A549 (cell line): ENCODE measurements around the gene PADI4.

ENCODE experiments used
- CTCF ChIP-seq: fragments of >200 bp; sonication (Bioruptor Twin); formaldehyde crosslinking; IDR thresholded peaks from 3 replicates; pipeline ENCODE4 v1.5.1; 2016
- HOXB13 ChIP-seq: fragments of 250-450 bp; sonication (Bioruptor Pico); IDR thresholded peaks from 2 replicates; pipeline ENCODE4 v1.5.0; 2020; ENCODE audit warnings: low read depth, mild to moderate bottlenecking, moderate library complexity
- MAX ChIP-seq: IDR thresholded peaks from 2 replicates; pipeline ENCODE4 v1.6.1; 2012
- MAZ ChIP-seq: fragments of 150-350 bp; IDR thresholded peaks from 2 replicates; pipeline ENCODE4 v1.6.1; 2014; ENCODE audit warnings: antibody characterized with exemption, low read depth, low read length, borderline replicate concordance
- RAD21 ChIP-seq, 2 experiments: fragments of >200 bp in 1 of 2; sonication (Bioruptor Twin) in 1 of 2; formaldehyde crosslinking in 1 of 2; IDR thresholded peaks in 1 of 2; conservative IDR thresholded peaks in 1 of 2; 2 replicates in 1 of 2; 3 replicates in 1 of 2; pipeline ENCODE4 v1.6.1; 2012 to 2018; ENCODE audit warnings: inconsistent platforms in 1 of 2
- RFX5 ChIP-seq: fragments of 450-650 bp; IDR thresholded peaks from 2 replicates; pipeline ENCODE4 v1.7.1; 2014; ENCODE audit warnings: antibody characterized with exemption, mild to moderate bottlenecking, moderate library complexity
- SMC3 ChIP-seq: fragments of >200 bp; sonication (Bioruptor Twin); formaldehyde crosslinking; IDR thresholded peaks from 3 replicates; pipeline ENCODE4 v1.6.1; 2018; ENCODE audit warnings: inconsistent platforms
- TF ChIP-seq, protein P1 (sequence below): fragments of >200 bp; sonication (Bioruptor Twin); formaldehyde crosslinking; IDR thresholded peaks from 3 replicates; pipeline ENCODE4 v1.6.1; 2016

GRCh38 chr1:17313530-17314309, 5.7 kb downstream of the PADI4 start:
- TF ChIP-seq CTCF (no peak), HOXB13 (no peak), MAX (no peak), SMC3 (no peak), RFX5 (no peak), RAD21 (conservative IDR thresholded peaks at IDR 0.05 in 1 of 2, IDR thresholded peaks at IDR 0.05 in 1 of 2) (no peak), MAZ (no peak)
- TF ChIP-seq, protein P1, sequence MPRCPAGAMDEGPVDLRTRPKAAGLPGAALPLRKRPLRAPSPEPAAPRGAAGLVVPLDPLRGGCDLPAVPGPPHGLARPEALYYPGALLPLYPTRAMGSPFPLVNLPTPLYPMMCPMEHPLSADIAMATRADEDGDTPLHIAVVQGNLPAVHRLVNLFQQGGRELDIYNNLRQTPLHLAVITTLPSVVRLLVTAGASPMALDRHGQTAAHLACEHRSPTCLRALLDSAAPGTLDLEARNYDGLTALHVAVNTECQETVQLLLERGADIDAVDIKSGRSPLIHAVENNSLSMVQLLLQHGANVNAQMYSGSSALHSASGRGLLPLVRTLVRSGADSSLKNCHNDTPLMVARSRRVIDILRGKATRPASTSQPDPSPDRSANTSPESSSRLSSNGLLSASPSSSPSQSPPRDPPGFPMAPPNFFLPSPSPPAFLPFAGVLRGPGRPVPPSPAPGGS, result no peak
